Stimulated activated CD4-positive, alpha-beta T cell treated with anti-CD3 and anti-CD28 coated beads, Interleukin-2, amount 100 ng/mL, for 4 hours (primary cell): Measurements from ENCODE around the gene CREBZF.
"Not testable (repeated sequence)": the region's sequence is repeated elsewhere in the genome, so short reads cannot be mapped to it uniquely, and the experiment has no call there.

Experiments
- DNase-seq: peaks from one replicate; pipeline ENCODE4 v3.0.0-alpha.2; 2020; ENCODE audit warnings: low read depth

The CREBZF gene

GRCh38 chr11:85626496-85626895 lies 38.4 kb downstream of the CREBZF start:
- peak; percentile 13 for DNase-seq

- no peak for DNase-seq
These were observed 44.7 kb downstream of the CREBZF start for GRCh38 chr11:85620256-85620655.

- no peak for DNase-seq
These were observed 45.4 kb downstream of the CREBZF start for GRCh38 chr11:85619499-85619898.

GRCh38 chr11:85611643-85612042 lies 53.3 kb downstream of the CREBZF start:
- not testable (repeated sequence) for DNase-seq
